HG02870 (cell line): ENCODE results near the gene CPA4.

Experiments used
- ATAC-seq: cut with Tn5 transposase; IDR thresholded peaks from one replicate; pipeline ENCODE4 v1.9.1; 2021; ENCODE audit warnings: mild to moderate bottlenecking, moderate library complexity; ENCODE audit not compliant: unreplicated experiment

The CPA4 gene

DNA sequence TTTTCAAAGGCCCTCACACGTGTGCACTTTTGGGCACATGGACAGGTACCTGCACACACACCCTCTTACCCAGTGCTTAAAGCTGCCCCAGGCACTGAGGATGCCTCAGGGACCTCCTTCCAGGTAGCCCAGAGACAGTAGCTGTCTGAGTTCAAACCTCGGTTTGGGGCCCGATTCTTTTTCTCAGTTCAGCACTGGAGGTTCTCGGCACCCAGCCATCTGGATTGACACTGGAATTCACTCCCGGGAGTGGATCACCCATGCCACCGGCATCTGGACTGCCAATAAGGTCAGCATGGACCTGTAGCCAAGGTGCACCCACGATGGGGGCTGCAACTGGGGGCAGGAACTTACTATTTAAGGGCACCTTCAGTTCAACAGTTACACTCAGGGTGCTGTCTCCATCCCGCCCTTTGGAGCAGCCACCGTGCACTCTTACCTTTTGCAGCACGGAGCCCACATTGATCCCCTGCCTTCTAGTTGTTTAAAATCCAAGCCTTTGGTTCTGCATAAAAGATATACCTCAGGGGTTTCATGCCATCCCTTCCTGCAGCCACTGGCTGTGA lies 69.4 kb downstream of the CPA4 start:
- ATAC-seq: no peak

GRCh38 chr7:130363026-130363847 lies 70.3 kb downstream of the CPA4 start:
- ATAC-seq: peak; percentile 53

GRCh38 chr7:130364451-130364850 lies 71.5 kb downstream of the CPA4 start:
- ATAC-seq: no peak

GRCh38 chr7:130365088-130365487 lies 72.1 kb downstream of the CPA4 start:
- no peak for ATAC-seq

GRCh38 chr7:130365511-130366441 lies 72.8 kb downstream of the CPA4 start:
- ATAC-seq: peak; percentile 73

GRCh38 chr7:130366564-130366963 lies 73.6 kb downstream of the CPA4 start:
- no peak for ATAC-seq

DNA sequence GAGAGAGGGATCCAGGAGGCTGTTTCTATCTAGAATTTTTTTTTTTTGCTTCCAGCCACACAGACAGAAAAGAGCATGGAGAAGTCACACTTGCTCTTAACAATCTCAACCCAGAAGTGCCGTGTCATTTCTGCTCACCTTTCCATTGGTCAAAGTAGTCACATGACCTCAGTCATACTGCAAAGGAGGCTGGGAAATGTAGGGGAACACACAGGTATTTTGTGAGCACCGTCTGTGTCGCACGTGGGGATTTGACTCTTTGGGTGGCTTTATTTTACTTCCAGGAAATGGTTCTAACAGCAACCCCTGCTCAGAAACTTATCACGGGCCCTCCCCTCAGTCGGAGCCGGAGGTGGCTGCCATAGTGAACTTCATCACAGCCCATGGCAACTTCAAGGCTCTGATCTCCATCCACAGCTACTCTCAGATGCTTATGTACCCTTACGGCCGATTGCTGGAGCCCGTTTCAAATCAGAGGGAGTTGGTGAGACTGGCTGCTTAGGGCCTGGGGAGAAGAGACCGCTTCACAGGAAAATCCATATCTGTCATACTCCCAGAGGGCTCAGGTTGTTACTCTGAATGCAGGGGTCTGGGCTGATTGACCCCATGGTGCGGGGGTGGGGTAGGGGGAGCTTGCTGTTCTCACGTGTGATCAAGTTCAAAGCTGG lies 74.3 kb downstream of the CPA4 start:
- ATAC-seq: no peak

DNA sequence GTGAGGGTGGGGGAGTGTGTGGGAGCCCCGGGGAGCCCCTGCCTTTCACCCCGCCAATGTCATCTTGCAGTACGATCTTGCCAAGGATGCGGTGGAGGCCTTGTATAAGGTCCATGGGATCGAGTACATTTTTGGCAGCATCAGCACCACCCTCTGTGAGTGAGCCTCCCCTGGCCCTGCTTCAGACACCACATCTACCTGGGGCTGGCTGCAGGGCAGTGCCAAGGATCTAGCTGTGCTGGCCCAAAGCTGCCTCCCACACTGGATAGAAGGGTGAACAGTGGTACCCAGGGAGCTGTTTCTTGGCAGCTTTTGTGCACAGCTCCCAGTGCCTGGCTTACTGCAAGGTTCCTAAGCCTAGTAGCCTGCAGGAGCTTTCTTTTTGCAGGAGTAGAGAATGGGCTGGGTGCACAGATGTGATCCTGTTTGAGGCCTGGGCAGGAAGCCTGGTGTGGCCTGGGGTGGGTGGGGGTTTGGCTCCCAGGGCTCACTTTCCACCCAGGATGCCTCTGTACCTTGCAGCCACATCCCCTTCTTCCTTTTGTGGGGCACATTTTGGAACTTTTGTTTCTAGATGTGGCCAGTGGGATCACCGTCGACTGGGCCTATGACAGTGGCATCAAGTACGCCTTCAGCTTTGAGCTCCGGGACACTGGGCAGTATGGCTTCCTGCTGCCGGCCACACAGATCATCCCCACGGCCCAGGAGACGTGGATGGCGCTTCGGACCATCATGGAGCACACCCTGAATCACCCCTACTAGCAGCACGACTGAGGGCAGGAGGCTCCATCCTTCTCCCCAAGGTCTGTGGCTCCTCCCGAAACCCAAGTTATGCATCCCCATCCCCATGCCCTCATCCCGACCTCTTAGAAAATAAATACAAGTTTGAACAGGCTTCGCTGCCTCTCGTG lies 75.1 kb downstream of the CPA4 start:
- ATAC-seq: no peak

DNA sequence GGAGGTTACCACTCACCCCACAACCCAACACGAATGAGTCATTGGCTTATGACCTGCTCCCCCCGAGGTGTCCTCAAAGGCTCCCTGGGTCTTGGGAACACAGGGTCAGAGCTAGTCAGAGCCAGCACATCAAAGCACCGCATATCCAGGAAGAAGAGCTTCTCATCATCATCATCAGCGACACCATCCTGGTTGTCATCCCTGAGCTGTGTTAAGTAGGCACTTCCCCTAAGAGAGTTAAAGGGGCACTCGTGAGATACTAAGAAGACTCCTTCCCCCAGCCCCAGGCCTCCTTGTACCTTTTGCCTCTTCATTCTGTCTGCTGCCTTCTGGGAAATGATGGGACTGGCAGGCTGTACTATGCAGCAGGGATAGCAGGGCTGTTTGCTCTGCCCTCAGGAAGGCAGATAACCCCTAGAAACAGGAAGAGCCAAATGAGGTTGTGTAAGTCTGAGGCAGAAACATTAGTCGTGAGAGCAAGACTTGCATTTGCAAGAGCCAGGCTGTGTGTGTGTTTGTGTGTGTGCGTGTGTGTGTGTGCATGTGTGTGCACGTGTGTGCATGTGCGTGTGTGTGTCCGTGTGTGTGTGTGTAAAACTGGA lies 76.2 kb downstream of the CPA4 start:
- ATAC-seq: no peak

- ATAC-seq: no peak
These were observed 77.0 kb downstream of the CPA4 start for GRCh38 chr7:130369831-130370550.

DNA sequence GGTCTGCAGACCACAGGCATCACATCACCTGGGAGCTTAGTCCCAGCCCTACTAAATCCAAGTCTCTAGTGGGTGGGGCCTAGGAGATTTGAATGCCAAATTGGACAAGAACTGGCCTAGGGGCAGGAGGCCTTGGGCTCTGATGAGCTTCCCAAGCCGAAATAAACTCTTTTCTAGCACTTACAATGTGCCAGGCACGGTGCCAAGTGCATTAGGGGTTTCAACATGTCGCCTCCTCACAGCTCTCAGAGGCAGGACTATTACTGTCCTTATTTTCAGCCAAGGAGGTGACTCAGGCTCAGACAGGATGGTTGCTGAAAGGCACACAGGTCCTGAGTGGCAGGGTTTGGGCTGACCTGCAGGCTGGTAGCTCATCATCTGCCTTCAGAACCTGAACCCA lies 78.1 kb downstream of the CPA4 start:
- no peak for ATAC-seq

GRCh38 chr7:130372402-130373165 lies 79.6 kb downstream of the CPA4 start:
- no peak for ATAC-seq
